Sigmoid colon (tissue), 4 donors: Measurements from ENCODE around the gene DAPK1.

ENCODE experiments used
- CTCF ChIP-seq, 4 experiments: fragments of 450-650 bp in 3 of 4; fragments of 200-600 bp in 1 of 4; IDR thresholded peaks; one replicate each; pipeline ENCODE4 v1.5.1; 2016 to 2019; ENCODE audit warnings: antibody characterized with exemption in 4 of 4, mild to moderate bottlenecking in 3 of 4, moderate library complexity in 2 of 4
- EP300 ChIP-seq, 4 donors: sonication (generic); formaldehyde crosslinking; IDR thresholded peaks; one replicate each; pipeline ENCODE4 v1.6.1; 2017; ENCODE audit warnings: antibody characterized with exemption in 4 of 4
- POLR2A ChIP-seq, 2 donors: fragments of 450-650 bp; IDR thresholded peaks; one replicate each; pipeline ENCODE4 v1.6.1; 2016; ENCODE audit warnings: antibody characterized with exemption in 2 of 2, mild to moderate bottlenecking in 2 of 2, moderate library complexity in 2 of 2

GRCh38 chr9:87653941-87654340, 156.3 kb downstream of the DAPK1 start:
- TF ChIP-seq CTCF (IDR thresholded peaks at IDR 0.05) (no peak), EP300 (IDR thresholded peaks at IDR 0.05) (no peak), POLR2A (IDR thresholded peaks at IDR 0.05) (no peak)
